MM.1S (cell line): ENCODE data around the gene XPR1.

ENCODE experiments used
- DNase-seq: peaks from one replicate; pipeline ENCODE4 v3.0.0-alpha.2; 2015
- H2AFZ ChIP-seq: fragments of 300-600 bp; sonication (generic); 2 replicates; pipeline ENCODE4 v1.6.0; 2016; ENCODE audit warnings: antibody characterized with exemption, low read length
- H3F3A ChIP-seq: fragments of 300-600 bp; sonication (generic); 2 replicates; pipeline ENCODE4 v1.6.1; 2016; ENCODE audit warnings: mild to moderate bottlenecking, antibody characterized with exemption, low read length, moderate library complexity, mixed read lengths; ENCODE audit not compliant: insufficient read depth
- H3K27ac ChIP-seq: fragments of 300-600 bp; sonication (generic); 2 replicates; pipeline ENCODE4 v1.5.1; 2016; ENCODE audit warnings: mild to moderate bottlenecking, low read length
- H3K27me3 ChIP-seq: fragments of 300-600 bp; sonication (generic); replicated peaks from 2 replicates; pipeline ENCODE4 v1.6.0; 2016; ENCODE audit warnings: low read length; ENCODE audit not compliant: insufficient read depth
- H3K36me3 ChIP-seq: fragments of 300-600 bp; sonication (generic); replicated peaks from 2 replicates; pipeline ENCODE4 v1.6.1; 2016; ENCODE audit warnings: mild to moderate bottlenecking, low read length, mixed read lengths; ENCODE audit not compliant: insufficient read depth
- H3K4me1 ChIP-seq: fragments of 300-600 bp; sonication (generic); 2 replicates; pipeline ENCODE4 v1.6.1; 2016; ENCODE audit warnings: low read length, mixed read lengths
- H3K4me2 ChIP-seq: fragments of 300-600 bp; sonication (generic); 2 replicates; pipeline ENCODE4 v1.6.0; 2016; ENCODE audit warnings: low read depth, low read length
- H3K4me3 ChIP-seq: fragments of 300-600 bp; sonication (generic); 2 replicates; pipeline ENCODE4 v1.5.1; 2016; ENCODE audit warnings: low read length, mixed read lengths
- H3K79me2 ChIP-seq: fragments of 300-600 bp; sonication (generic); 2 replicates; pipeline ENCODE4 v1.6.1; 2016; ENCODE audit warnings: mixed run types, low read length, mixed read lengths
- H3K9ac ChIP-seq: fragments of 300-600 bp; sonication (generic); 2 replicates; pipeline ENCODE4 v1.6.1; 2016; ENCODE audit warnings: low read length, mixed read lengths
- H3K9me2 ChIP-seq: fragments of 300-600 bp; sonication (generic); replicated peaks from 2 replicates; pipeline ENCODE4 v1.6.1; 2016; ENCODE audit warnings: mild to moderate bottlenecking, low read length, mixed read lengths; ENCODE audit not compliant: insufficient read depth
- H3K9me3 ChIP-seq: fragments of 300-600 bp; sonication (generic); replicated peaks from 2 replicates; pipeline ENCODE4 v1.6.1; 2016; ENCODE audit warnings: mild to moderate bottlenecking, low read length, mixed read lengths; ENCODE audit not compliant: insufficient read depth
- H4K20me1 ChIP-seq: fragments of 300-600 bp; sonication (generic); 2 replicates; pipeline ENCODE4 v1.6.1; 2016; ENCODE audit warnings: mild to moderate bottlenecking, low read length, moderate library complexity, mixed read lengths; ENCODE audit not compliant: insufficient read depth
- EZH2 ChIP-seq: fragments of 300-600 bp; sonication (generic); optimal IDR thresholded peaks from 2 replicates; pipeline ENCODE3; 2017; ENCODE audit warnings: low read depth, mild to moderate bottlenecking, antibody characterized with exemption, low read length, mixed read lengths
- EZH2phosphoT487 ChIP-seq: fragments of 300-600 bp; sonication (generic); IDR thresholded peaks from 2 replicates; pipeline ENCODE4 v1.6.1; 2018; ENCODE audit warnings: antibody characterized with exemption, low read length
- TF ChIP-seq, protein P1 (sequence below): fragments of 300-600 bp; sonication (generic); IDR thresholded peaks from 2 replicates; pipeline ENCODE4 v1.5.1; 2016; ENCODE audit warnings: antibody characterized with exemption, low read length, mixed read lengths

XPR1 gene

DNA sequence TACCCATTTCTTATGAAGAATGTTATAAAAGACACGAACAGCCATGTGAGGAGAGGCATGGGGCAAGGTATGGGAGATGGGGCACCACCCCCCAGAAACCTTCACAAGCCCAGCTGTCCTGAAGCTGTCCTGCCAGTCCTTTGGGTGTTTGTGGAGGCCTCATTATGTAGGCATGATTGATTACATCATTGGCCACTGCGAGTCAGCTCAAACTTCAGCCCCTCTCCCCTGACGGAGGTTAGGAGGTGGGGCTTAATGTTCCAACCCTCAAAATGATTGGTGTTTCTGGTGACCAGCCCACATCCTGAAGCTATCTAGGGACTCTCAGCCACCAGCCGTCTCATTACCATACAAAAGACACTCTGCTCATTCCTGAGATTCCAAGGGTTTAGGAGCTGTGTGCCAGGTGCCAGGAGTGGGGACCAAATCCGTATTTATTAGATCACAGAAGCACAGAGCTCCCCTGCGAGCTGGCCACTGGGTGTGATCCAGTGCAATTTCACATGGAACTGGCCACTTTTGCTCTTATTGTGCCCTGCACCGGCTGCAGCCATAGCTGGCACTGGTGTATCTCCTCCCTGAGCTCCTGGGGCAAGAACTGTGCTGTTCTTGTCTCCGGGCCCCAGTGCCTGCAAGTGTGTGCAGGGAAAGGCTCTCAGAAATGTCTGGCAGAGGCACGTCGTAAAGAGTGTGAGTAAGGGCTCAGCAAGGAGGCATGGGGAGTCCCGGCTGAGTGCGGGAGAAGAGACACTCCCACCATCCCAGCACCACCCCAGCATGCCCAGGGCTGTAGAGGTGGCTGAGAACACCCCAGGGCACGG, 291.4 kb downstream of the XPR1 start:
- no peak overlapping the region for H3K9ac ChIP-seq
- H3K9me2 ChIP-seq: no peaks in the 10 kb centered on the region
- no peak for DNase-seq
- no peak overlapping the region for H2AFZ ChIP-seq
- no peaks in the 10 kb centered on the region for H3K79me2 ChIP-seq
- no peak overlapping the region for H3K4me3 ChIP-seq
- H3K4me2 ChIP-seq: no peak overlapping the region
- no peaks in the 10 kb centered on the region for H3F3A ChIP-seq
- no peaks in the 10 kb centered on the region for H3K36me3 ChIP-seq
- TF ChIP-seq EZH2phosphoT487 (no peak), EZH2 (no peak)
- TF ChIP-seq, protein P1, sequence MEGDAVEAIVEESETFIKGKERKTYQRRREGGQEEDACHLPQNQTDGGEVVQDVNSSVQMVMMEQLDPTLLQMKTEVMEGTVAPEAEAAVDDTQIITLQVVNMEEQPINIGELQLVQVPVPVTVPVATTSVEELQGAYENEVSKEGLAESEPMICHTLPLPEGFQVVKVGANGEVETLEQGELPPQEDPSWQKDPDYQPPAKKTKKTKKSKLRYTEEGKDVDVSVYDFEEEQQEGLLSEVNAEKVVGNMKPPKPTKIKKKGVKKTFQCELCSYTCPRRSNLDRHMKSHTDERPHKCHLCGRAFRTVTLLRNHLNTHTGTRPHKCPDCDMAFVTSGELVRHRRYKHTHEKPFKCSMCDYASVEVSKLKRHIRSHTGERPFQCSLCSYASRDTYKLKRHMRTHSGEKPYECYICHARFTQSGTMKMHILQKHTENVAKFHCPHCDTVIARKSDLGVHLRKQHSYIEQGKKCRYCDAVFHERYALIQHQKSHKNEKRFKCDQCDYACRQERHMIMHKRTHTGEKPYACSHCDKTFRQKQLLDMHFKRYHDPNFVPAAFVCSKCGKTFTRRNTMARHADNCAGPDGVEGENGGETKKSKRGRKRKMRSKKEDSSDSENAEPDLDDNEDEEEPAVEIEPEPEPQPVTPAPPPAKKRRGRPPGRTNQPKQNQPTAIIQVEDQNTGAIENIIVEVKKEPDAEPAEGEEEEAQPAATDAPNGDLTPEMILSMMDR: no peak
- no peaks in the 10 kb centered on the region for H3K9me3 ChIP-seq
- H4K20me1 ChIP-seq: no peaks in the 10 kb centered on the region
- no peak overlapping the region for H3K27ac ChIP-seq
- H3K27me3 ChIP-seq: no peaks in the 10 kb centered on the region
- peaks cover 2% of the 10 kb centered on the region; the same call in 1 of the 2 replicates for H3K4me1 ChIP-seq

GRCh38 chr1:180923887-180924286, 292.1 kb downstream of the XPR1 start:
- no peak for DNase-seq
- no peaks in the 10 kb centered on the region for H3K4me1 ChIP-seq
- H3K9me3 ChIP-seq: no peaks in the 10 kb centered on the region
- no peak overlapping the region for H3K27ac ChIP-seq
- no peaks in the 10 kb centered on the region for H3F3A ChIP-seq
- no peaks in the 10 kb centered on the region for H3K9me2 ChIP-seq
- TF ChIP-seq, protein P1: no peak
- TF ChIP-seq EZH2phosphoT487 (no peak), EZH2 (no peak)
- no peak overlapping the region for H3K4me3 ChIP-seq
- H4K20me1 ChIP-seq: no peaks in the 10 kb centered on the region
- H3K36me3 ChIP-seq: no peaks in the 10 kb centered on the region
- H3K27me3 ChIP-seq: no peaks in the 10 kb centered on the region
- H3K9ac ChIP-seq: no peak overlapping the region
- no peaks in the 10 kb centered on the region for H3K79me2 ChIP-seq
- H2AFZ ChIP-seq: no peak overlapping the region
- no peak overlapping the region for H3K4me2 ChIP-seq

- Histone ChIP-seq H3K4me2 (no peak overlapping the region), H3K4me1 (no peaks in the 10 kb centered on the region), H3K9ac (no peak overlapping the region), H3K27ac (no peak overlapping the region), H2AFZ (no peak overlapping the region), H3F3A (no peaks in the 10 kb centered on the region), H3K9me2 (no peaks in the 10 kb centered on the region), H3K27me3 (no peaks in the 10 kb centered on the region), H3K79me2 (no peaks in the 10 kb centered on the region), H3K4me3 (no peak overlapping the region), H4K20me1 (no peaks in the 10 kb centered on the region), H3K9me3 (no peaks in the 10 kb centered on the region), H3K36me3 (no peaks in the 10 kb centered on the region)
- TF ChIP-seq EZH2phosphoT487 (no peak), EZH2 (no peak)
- TF ChIP-seq, protein P1: no peak
- DNase-seq: no peak
Measured at GRCh38 chr1:180924939-180925338, 293.1 kb downstream of the XPR1 start.
